AG08396 (cell line): Measurements from ENCODE around the gene STARD9.

Source experiments
- DNase-seq: peaks from one replicate; pipeline ENCODE4 v3.0.0; 2012; ENCODE audit warnings: low spot score, mixed read lengths

STARD9 gene

DNA sequence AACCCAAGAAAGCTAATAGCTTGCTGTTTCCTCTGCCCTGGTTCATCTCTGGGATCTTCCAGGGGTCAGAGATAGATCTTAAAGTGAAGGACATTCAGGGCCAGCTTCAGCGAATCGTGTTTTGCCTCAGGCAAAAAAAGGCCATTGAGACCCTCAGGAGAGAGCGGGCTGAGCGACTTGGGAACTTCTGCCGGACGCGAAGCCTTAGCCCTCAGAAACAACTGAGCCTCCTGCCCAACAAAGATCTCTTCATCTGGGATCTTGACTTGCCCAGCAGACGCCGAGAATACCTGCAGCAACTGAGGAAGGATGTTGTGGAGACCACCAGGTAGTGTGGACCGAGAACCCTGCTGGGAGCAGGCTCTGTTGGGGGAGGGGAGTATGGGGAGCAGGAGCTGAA lies 119.0 kb downstream of the STARD9 start:
- DNase-seq = no peak

DNA sequence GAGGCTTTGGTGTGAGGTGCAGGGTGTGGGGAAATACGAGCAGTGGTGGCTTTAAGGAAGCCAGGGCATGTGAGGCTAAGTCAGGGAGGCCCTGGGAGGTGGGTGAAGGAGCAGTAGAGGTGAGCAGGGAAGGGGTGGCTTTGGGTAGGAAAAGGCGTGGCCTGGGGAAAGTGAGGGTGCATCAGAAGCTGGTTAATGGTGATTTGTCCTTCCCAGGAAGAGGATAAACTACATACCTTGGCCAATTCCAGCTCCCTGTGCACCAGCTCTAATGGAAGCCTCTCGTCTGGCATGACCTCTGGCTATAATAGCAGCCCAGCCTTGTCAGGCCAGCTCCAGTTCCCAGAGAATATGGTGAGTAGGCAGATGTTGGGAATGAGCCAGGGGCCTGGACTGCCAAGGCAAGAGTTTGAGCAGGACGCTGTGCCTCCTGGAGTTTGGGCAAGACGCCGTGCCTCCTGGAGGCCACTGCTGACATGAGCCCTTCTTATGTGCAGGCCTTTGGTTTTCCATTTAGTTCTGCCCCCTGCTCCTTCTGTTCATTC lies 120.2 kb downstream of the STARD9 start:
- DNase-seq = no peak

DNA sequence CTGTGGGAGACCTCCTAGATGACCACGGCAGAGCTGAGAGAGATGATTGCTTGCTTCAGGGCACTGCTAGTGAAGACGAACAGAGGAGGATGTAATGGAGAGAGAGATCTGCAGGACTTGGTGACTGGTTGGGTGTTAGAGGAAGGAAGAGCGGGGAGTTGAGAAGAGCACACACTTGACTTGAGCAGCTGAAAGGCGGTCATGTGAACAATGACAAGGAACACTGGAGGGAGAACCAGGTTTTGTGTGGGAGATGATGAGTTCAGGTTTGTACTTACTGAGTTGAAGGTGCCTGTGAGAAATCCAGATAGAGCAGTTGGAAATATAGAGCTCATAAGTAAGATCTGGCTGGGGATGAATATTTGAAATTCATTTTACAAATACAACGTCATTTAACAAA lies 121.2 kb downstream of the STARD9 start:
- DNase-seq = no peak

DNA sequence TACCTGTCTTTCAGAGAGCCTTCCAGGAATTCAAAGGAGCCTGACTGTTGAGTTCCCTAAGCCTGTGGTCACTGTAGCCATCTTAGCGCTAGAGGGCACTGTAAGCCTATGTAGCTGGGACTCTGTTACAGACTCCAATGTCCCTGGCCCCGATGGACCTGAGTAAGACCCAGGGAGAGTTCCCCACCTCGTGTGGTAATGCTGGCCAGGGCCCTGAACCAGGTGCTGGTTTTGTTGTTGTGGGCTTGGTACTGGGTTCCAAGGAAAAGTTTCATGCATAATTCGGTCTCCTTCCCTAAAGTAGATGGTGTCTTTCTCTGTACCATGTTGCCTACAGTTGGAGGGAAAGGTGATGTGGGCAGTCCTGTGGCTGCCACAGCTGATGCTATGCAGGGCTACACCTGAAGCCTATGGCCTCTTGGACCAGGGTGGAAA lies 129.1 kb downstream of the STARD9 start:
- peak; percentile 78 for DNase-seq

DNA sequence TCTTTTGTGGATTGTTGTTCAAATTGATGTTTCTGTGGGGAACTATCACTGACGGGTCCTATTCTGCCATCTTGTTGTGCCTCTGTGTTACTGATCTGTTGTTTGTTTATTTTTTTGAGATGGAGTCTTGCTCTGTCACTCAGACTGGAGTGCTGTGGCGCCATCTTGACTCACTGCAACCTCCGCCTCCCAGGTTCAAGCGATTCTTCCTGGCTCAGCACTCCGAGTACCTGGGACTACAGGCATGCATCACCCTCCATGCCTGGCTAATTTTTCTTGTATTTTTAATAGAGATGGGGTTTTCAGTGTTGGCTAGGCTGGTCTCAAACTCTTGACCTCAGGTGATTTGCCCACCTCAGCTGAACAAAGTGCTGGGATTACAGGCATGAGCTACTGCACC lies 129.9 kb downstream of the STARD9 start:
- DNase-seq = no peak

DNA sequence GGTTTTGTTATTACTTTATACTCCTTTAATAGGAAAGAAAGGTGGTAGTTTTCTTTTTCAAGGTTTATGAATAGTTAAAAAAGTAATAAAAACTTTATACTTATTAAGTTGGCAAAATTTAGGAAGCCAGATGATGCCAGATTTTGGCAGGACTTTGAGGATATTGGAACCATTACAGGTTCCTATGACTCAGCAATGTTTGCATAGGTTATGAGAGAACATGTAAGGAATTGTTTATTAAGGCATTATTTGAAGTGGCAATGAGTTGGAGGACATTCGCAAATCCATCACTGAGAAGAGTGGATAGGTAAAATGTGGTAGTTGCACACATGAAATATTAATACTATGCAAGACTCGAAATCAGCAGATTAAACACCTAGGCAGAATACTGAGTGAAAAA lies 131.7 kb downstream of the STARD9 start:
- DNase-seq = no peak

DNA sequence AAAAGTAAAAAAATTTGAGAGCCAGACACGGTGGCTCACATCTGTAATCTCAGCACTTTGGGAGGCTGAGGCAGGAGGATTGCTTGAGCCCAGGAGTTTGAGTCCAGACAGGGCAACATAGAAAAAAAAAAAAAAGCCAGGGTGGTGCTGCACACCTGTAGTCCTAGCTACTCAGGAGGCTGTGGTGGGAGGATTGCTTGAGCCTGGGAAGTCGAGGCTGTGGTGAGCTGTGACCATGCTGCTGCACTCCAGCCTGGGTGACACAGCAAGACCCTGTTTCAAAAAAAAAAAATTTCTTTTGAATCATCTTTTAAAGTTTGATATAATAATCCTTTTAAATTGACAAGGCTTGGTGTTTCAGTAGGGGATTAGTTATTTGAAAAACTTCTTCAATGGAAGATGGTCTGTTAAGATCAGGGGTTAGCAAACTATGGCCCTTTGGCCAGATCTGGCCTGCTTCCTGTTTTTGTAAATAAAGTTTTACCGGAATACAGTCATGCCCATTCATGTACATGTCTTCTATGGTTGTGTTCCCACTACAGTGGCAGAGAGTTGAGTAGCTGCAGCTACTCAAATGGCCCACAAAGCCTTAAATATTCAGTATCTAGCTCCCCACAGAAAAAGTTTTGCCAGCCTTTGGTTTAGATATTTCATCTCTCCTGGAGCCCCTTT lies 132.6 kb downstream of the STARD9 start:
- no peak for DNase-seq

DNA sequence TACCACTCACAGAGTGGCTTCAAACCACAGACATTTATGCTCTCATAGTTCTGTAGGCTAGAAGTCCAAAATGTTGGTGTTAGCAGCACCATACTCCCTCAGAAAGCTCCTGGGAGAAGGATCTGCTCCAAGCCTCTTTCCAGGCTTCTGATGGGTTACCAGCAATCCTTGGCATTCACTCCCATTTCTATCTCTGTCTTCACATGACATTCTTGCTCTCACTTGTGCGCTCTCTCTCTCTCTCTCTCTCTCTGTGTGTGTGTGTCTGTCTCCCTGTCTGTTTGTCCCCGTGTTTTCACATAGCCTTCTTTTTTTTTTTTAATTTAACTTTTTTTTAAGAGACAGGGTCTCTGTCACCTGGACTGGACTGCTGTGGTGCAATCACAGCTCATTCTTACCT lies 135.3 kb downstream of the STARD9 start:
- DNase-seq = no peak

DNA sequence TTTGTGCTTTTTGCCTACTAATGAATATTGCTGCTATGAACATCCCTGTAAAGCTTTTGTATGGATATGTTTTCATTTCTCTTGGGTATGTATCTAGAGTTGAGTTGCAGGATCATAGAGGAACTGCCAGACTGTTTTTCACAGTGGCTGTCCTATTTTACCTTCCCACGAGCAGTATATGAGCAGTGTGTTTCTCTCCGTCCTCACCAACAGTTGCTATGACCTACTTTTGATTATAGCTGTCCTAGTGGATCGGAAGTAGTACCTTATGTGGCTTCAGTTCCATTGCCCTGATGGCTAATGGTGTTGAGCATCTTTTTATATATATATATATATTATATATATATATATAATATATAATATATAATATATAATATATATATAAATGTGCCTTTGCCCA lies 136.3 kb downstream of the STARD9 start:
- no peak for DNase-seq

DNA sequence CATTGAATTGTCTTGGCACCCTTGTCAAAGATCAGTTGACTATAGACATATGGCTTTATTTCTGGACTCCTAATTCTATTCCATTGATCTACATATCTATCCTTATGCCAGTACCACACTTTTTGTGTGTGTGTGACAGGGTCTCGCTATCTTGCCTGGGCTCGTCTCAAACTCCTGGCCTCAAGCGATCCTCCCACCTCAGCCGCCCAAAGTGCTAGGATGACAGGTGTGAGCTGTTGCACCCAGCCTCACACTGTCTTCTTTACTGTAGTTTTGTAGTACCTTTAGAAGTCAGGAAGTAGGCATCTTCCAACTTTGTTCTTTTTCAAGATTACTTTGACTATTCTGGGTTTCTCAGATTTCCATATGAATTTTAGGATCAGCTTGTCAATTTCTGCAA lies 137.2 kb downstream of the STARD9 start:
- no peak for DNase-seq

DNA sequence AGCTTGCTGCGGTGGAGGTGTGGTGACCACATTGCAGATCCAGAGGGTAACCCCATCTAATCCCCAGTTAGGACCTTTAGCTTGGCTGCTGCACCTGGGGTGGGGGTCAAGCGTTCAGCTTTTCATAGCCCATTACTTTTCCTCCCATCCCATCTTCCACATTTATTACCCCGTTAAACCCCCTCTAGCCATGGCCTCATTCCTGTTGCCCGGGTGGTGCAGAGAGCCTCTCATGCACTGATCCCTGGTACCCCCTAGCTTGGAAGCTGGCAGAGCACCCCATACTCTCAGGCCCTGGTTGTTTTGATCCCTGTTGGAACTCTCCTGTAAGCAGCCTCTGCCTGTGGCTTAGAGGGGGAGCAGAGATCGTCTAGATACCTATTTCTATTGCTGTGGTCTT lies 140.7 kb downstream of the STARD9 start:
- DNase-seq = peak; percentile 1

DNA sequence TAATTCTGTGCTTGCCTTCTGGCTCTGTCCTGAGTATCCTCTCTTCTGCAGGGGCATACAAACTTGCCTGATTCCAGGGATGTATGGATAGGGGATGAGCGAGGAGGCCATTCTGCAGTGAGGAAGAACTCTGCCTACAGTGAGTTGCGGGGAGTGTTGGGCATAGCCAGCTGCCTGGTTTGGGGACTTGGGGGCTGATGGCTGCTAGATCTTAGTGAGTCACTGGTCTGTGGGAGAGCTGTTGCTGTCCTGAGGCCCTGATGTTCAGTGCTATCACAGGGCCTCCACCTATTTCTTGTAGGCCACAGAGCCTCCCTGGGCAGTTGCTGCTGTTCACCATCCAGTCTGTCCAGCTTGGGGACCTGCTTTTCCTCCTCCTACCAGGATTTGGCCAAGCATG lies 141.2 kb downstream of the STARD9 start:
- DNase-seq = no peak

DNA sequence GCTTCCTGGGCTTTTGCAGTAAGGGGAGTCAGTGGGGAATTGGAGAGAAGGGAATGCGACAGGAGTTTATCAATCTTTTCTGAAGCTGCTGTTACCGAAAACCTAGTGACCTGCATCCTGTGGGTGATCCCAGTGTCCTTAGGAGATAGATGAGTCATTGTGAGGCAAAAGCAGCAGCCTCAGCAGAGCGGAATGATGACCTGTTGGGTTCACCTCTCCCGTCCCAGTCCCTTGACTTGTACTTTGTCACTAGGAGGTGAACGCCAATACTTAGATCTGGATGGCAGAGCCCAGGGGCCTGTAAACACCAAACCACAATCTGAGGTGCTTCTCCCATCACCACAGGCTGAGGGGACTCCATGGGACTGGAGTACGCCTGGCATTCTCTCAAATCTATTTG lies 143.6 kb downstream of the STARD9 start:
- DNase-seq = no peak

DNA sequence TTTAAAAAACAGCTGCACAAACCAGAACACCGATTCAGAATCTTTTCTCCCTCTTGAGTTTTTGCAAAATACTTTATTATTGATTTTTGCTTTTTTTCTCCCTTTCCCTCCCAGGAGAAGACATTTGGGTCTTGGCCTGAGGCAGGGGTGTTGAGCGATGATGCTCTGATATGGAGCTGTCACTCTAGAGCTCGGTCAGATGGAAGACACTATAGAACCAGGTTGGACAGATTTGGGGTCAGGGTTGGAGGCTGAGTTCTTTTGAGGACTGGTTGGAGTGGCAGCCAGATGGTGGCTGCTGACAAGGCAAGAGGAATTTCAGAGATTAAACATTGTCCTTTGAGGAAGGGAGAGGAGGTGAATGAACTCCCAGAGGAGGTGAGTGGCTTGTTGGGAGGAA lies 144.7 kb downstream of the STARD9 start:
- DNase-seq = no peak

DNA sequence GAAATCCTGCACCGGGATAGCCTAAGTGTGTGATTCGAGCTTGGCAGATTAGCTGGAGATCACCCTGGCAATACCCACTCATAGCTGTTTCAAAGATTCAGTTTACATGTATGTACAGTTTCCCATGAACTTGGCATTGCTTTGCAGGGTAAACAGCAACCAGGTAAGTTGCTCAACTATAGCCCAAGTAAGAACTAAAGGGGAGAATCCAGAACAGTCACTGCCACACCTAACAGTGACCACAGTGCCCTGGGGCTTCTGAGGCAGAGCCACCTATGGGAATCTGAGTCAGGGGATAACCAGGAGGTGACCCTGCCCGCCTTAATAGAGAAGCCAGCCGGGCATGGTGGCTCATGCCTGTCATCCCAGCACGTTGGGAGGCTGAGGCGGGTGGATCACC lies 145.6 kb downstream of the STARD9 start:
- no peak for DNase-seq

DNA sequence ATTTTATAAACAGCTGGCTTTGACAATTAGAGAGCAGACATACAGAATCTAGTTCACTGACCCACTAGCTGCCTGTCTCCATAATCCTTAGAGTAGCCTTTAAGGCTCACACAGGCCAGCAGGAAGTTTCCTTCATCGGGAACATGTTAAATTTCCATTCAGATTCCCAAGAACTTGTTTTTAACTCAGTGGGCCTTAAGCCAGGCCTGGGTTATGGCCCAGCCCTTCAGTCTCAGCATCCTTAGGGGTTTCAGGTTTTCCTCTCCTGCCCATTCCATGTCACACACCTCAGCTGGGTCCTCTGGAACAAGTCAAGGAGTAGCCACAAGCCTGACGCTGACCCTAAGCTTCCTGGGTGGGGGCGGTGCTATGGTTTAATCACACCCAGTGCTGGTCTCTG lies 146.5 kb downstream of the STARD9 start:
- no peak for DNase-seq

DNA sequence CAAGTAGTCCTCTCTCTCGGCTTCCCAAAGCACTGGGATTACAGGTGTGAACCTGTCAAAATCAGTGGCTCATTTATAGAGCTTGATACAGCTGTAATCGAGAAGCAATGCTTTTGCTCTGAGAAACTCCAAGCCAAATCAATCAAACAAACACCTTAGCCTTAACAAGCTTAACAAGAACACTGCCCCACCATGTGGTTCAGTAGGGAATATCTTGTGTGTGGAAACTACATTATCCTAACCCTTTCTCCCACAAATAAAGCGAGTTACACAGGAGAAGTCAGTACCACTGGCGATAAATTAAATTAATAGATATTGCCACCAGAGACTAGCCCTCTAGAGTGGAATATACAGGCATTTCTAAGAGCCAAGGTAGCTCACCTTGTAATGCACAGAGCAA lies 147.7 kb downstream of the STARD9 start:
- DNase-seq = no peak

DNA sequence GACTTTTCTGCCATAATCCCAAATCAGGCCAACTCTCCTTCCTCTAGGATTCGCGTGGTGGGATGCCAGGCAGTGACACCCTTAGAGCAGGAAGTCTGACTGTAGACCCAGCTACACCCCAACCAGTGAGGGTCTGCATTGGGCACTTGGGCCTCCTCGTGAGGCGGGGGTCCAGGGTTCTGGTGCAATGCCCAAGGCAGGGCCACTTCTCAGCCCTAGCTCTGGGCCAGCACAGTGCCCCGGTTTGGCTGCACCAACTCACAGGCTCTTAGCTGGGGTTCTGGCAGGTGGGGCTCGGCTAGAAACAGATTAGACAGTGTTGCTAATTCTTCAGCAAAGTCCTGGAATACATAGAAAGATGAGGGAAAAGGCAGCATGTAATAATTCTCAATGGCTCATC lies 148.9 kb downstream of the STARD9 start:
- no peak for DNase-seq

DNA sequence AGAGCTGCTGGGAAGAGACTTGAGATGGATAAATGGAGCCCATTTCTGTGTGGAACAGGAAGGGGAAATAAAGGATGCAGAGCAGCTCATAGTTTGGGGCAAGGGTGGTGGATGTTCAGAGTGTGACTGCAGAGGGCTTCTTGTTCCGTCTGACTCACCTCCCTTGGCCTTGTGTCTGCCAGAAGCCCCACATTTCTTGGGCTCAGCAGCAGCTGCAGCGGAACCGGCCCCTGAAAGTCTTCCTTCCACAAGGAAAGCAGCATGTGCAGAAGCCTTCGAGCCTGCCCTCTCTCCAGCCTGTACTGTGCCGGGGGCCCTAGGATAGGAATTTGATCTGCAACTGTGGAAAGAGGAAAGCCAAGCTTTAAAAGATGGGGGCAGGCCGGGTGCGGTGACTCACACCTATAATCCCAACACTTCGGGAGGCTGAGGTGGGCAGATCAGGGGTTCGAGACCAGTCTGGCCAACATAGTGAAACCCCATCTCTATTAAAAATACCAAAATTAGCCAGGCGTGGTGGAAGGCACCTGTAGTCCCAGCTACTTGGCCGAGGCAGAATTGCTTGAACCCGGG lies 150.0 kb downstream of the STARD9 start:
- DNase-seq = no peak

DNA sequence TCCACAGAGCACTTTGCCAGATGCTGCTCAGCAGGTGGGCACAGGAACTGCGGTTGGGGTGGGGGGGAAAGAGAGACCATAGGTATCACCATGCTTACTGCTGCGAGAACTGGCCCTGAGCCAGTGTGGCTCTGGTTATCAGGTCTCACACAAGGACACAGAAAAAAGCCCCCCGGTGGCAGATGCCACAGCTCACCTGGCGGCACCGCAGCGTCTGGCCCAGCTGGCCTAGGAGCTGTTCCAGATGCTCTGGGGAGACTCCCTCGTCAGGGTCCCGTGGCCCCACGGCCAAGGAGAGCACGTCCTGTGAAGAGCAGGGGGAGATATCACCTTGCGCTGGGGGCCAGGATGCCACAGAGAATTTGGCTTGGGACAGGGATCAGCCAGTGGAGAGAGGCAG lies 150.7 kb downstream of the STARD9 start:
- DNase-seq = no peak

DNA sequence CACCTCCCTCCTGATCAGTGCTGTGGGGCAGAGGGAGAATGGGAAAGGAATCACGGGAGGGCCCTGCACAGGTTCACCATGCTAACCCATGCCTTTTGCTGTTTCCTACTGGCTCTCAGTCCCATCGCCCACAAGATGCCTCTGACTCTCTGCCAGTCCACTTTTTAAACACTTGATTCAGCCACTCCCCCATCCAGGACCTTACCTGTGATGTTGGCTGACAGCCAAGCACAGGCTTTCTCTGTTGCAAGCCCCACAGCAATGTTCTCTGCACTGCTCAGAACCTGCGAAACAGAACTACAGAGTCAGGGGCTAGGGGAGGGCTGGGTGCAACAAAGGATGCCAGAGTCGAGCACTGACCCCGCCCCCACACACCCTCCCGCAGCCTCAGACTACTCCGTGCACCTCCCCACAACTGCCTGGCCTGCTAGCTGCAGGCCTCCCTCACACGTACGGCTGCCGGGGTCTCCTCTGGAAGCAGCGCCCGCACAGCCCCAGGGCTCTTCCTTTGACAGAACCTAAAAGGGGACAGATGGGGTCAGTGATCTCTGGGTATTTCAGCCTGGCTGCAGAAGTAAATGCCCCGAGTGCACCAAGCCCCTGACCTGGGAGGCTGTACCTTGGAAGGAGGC lies 152.5 kb downstream of the STARD9 start:
- DNase-seq = no peak

DNA sequence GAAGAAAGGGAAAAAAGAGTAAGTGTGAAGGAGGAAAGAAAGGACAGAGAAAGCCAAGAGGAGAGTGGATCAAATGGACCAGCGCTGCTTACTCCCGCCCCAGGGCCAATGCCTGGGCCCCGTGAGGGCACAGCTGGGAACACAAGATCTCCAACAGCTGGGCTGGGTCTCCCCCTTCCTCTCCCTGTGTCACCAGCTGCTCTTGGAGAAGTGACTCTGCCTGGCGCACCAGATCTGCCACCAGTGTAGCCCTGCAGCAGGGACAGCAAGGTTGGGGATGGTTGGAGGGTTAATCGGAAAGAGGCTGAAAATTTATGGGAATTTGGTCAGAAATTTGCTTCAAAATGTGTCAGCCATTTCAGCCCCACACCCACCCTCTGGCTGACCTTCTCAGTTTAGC lies 153.2 kb downstream of the STARD9 start:
- DNase-seq = no peak

DNA sequence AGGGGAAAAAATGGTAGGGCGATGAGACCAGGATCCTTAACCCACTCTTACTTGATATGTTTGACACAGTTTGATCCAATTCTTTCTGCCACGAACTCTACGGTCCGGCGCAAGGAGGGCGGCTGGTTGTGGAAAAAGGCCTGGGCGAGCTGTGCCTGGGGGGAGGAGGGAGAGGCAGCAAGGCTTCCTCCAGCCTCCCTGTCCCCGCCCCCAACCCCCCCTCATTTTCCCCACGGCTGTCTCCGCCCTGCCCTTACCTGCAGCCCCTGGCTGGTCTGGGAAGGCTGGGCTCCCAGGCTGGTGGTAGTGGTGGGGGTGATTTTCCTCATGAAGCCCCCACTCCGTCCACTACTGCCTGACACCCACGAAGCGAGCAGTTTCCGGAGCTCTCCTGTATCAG lies 153.6 kb downstream of the STARD9 start:
- no peak for DNase-seq

DNA sequence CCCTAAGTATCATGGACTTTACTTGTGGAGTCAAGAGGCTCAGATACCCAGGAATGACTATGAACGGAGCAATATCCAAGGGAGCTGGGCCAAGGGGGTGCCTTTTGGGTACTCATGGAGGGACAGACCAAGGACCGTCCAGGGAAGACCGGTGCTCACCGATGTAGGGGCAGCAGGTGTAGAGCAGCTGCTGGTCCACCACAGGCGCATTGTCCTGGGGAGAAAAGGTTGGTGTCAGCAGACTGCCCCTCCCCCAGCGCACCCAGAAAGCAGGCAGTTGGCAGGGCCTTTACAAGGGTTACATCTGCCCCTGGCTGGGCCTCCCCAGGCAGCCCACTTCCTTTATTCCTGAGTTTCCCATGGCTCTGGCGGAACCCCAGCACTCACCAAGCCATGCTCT lies 154.0 kb downstream of the STARD9 start:
- no peak for DNase-seq
